Upper lobe of left lung (tissue), 6 donors: ENCODE measurements around the gene RANBP6. TPM values are rescaled to one million over a fixed set of nuclear protein-coding genes. Genes with fewer than 3 reads are reported as not detected.
A peak's percentile ranks its signal among the peaks of the same experiment; 100 is the strongest.
"Not testable (repeated sequence)": the region's sequence is repeated elsewhere in the genome, so short reads cannot be mapped to it uniquely, and the experiment has no call there.

Source experiments
- ATAC-seq, 2 donors: fragments of 200-7000 bp; cut with Tn5 transposase; one replicate each; pipeline ENCODE4 v1.9.1; 2022; ENCODE audit warnings: mild to moderate bottlenecking in 2 of 2, moderate library complexity in 2 of 2; ENCODE audit not compliant: low FRiP score in 2 of 2
- DNase-seq, 2 donors: peaks; one replicate each; pipeline ENCODE4 v3.0.0-alpha.2; 2019 to 2020
- H3K27ac ChIP-seq, 4 donors: fragments of 200-600 bp; sonication (generic); one replicate each; pipeline ENCODE4 v1.5.1; 2016 to 2019
- H3K27me3 ChIP-seq, 4 donors: fragments of 200-600 bp; sonication (generic); one replicate each; pipeline ENCODE4 v1.5.1; 2017 to 2019
- H3K36me3 ChIP-seq, 4 donors: fragments of 200-600 bp; sonication (generic); one replicate each; pipeline ENCODE4 v1.5.1; 2016 to 2019
- H3K4me1 ChIP-seq, 4 donors: fragments of 200-600 bp; sonication (generic); one replicate each; pipeline ENCODE4 v1.5.1; 2018 to 2019
- H3K4me3 ChIP-seq, 4 donors: fragments of 200-600 bp; sonication (generic); one replicate each; pipeline ENCODE4 v1.5.1; 2017 to 2019; ENCODE audit warnings: mild to moderate bottlenecking in 2 of 4, moderate library complexity in 1 of 4
- H3K9me3 ChIP-seq, 4 donors: fragments of 200-600 bp; sonication (generic); one replicate each; pipeline ENCODE4 v1.5.1; 2018 to 2019
- EP300 ChIP-seq, 4 donors: sonication (generic); formaldehyde crosslinking; IDR thresholded peaks; one replicate each; pipeline ENCODE4 v1.5.1; 2017; ENCODE audit warnings: antibody characterized with exemption in 4 of 4, control low read depth in 2 of 4
- POLR2A ChIP-seq, 4 donors: fragments of 450-650 bp; IDR thresholded peaks; one replicate each; pipeline ENCODE4 v1.5.1; 2016 to 2017; ENCODE audit warnings: antibody characterized with exemption in 4 of 4, mild to moderate bottlenecking in 2 of 4
- POLR2AphosphoS5 ChIP-seq, 2 donors: sonication (generic); formaldehyde crosslinking; IDR thresholded peaks; one replicate each; pipeline ENCODE4 v1.5.1; 2017; ENCODE audit warnings: antibody characterized with exemption in 2 of 2
- WGBS, 2 donors: methylation state at CpG; one replicate each; pipeline ENCODE4 v1.1.5; 2017 to 2018; 5-methylcytosine and 5-hydroxymethylcytosine counted together
- total RNA-seq, 6 donors: library from RNA; depleted of rRNA in 4 of 6; stranded (reverse); fragments of >200 nt in 4 of 6; gene quantifications; one replicate each; pipeline versions ENCODE4 v1.1.0 to v1.2.1, GENCODE V29; 2016 to 2021
- TF ChIP-seq, protein P1 (sequence below), 6 experiments: fragments of 450-650 bp in 4 of 6; fragments of 200-600 bp in 2 of 6; sonication (generic) in 2 of 6; IDR thresholded peaks; one replicate each; pipeline ENCODE4 v1.5.1; 2016 to 2019; ENCODE audit warnings: antibody characterized with exemption in 6 of 6
- donor health status: DM: no; HTN: no; CAD: no; lungs with moderate emphysema.
- donor health status: DM: no; HTN: yes; CAD: no; lungs with severe emphysema.

The RANBP6 gene
- total RNA-seq, 6 donors from 2014 or later: 6.4 to 19.8 (median 12.6) TPM

- 32 to 38% methylated on average over 4 of the region's 4 CpGs for WGBS, 2 donors
- H3K36me3 ChIP-seq: no peaks in the 10 kb centered on the region
- ATAC-seq (peak in 1 of 2 donors; percentile 39), DNase-seq (no peak)
- H3K4me3 ChIP-seq: no peak overlapping the region
- no peak for TF ChIP-seq POLR2A (IDR thresholded peaks at IDR 0.05)
- TF ChIP-seq, protein P1, sequence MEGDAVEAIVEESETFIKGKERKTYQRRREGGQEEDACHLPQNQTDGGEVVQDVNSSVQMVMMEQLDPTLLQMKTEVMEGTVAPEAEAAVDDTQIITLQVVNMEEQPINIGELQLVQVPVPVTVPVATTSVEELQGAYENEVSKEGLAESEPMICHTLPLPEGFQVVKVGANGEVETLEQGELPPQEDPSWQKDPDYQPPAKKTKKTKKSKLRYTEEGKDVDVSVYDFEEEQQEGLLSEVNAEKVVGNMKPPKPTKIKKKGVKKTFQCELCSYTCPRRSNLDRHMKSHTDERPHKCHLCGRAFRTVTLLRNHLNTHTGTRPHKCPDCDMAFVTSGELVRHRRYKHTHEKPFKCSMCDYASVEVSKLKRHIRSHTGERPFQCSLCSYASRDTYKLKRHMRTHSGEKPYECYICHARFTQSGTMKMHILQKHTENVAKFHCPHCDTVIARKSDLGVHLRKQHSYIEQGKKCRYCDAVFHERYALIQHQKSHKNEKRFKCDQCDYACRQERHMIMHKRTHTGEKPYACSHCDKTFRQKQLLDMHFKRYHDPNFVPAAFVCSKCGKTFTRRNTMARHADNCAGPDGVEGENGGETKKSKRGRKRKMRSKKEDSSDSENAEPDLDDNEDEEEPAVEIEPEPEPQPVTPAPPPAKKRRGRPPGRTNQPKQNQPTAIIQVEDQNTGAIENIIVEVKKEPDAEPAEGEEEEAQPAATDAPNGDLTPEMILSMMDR (IDR thresholded peaks at IDR 0.05): peak; percentile 37 to 68 (median 44)
- TF ChIP-seq POLR2AphosphoS5 (IDR thresholded peaks at IDR 0.05): no peak
- no peak for TF ChIP-seq EP300 (IDR thresholded peaks at IDR 0.05)
- H3K27me3 ChIP-seq: no peaks in the 10 kb centered on the region
- no peaks in the 10 kb centered on the region for H3K4me1 ChIP-seq
- no peaks in the 10 kb centered on the region for H3K9me3 ChIP-seq
- no peak overlapping the region for H3K27ac ChIP-seq
Observed at GRCh38 chr9:6024035-6024554, 8.7 kb upstream of the RANBP6 start.

- H3K27me3 ChIP-seq, H3K9me3 ChIP-seq, H3K4me3 ChIP-seq, ATAC-seq, H3K27ac ChIP-seq, DNase-seq: not testable (repeated sequence)
- H3K36me3 ChIP-seq: peaks cover 0 to 12% (median 7%) of the 10 kb centered on the region in 4 donors
- WGBS, 2 donors: 93 to 95% methylated on average over 10 of the region's 10 CpGs
- H3K4me1 ChIP-seq: peaks cover 12 to 35% (median 19%) of the 10 kb centered on the region in 4 donors
Observed at GRCh38 chr9:6016975-6017374, 1.6 kb upstream of the RANBP6 start.

GRCh38 chr9:6014670-6015270 is 654 bp downstream of the RANBP6 start:
- ATAC-seq (peak in 1 of 2 donors; percentile 20), DNase-seq (no peak)
- Histone ChIP-seq H3K4me3 (peak overlapping the region; percentile 69 to 84 (median 82)), H3K9me3 (no peaks in the 10 kb centered on the region), H3K4me1 (peaks cover 12 to 39% (median 19%) of the 10 kb centered on the region in 4 donors), H3K27ac (peak overlapping the region; percentile 86 to 91 (median 89)), H3K36me3 (peaks cover 0 to 12% (median 7%) of the 10 kb centered on the region in 4 donors), H3K27me3 (no peaks in the 10 kb centered on the region)
- 29 to 31% methylated on average over 9 of the region's 9 CpGs for WGBS, 2 donors
- no peak for TF ChIP-seq POLR2A (IDR thresholded peaks at IDR 0.05)
- peak in 1 of 4 donors; percentile 14 for TF ChIP-seq EP300 (IDR thresholded peaks at IDR 0.05)
- TF ChIP-seq POLR2AphosphoS5 (IDR thresholded peaks at IDR 0.05): no peak

GRCh38 chr9:6008169-6008979 is 7.0 kb downstream of the RANBP6 start:
- H3K27me3 ChIP-seq: no peaks in the 10 kb centered on the region
- no peaks in the 10 kb centered on the region for H3K9me3 ChIP-seq
- peak overlapping the region; percentile 97 to 99 (median 98) for H3K27ac ChIP-seq
- DNase-seq (peak in 1 of 2 donors; percentile 96), ATAC-seq (peak; percentile 95 to 98)
- peak overlapping the region; percentile 86 to 96 (median 90) for H3K4me3 ChIP-seq
- 1% methylated on average over 31 to 32 of the region's 40 CpGs for WGBS, 2 donors
- peaks cover 16 to 51% (median 35%) of the 10 kb centered on the region in 4 donors for H3K4me1 ChIP-seq
- H3K36me3 ChIP-seq: peaks cover 0 to 15% (median 8%) of the 10 kb centered on the region in 4 donors
- TF ChIP-seq POLR2A (IDR thresholded peaks at IDR 0.05) (peak in 1 of 4 donors; percentile 46), POLR2AphosphoS5 (IDR thresholded peaks at IDR 0.05) (peak; percentile 66 to 67), EP300 (IDR thresholded peaks at IDR 0.05) (peak in 1 of 4 donors; percentile 10)
- TF ChIP-seq, protein P1 (IDR thresholded peaks at IDR 0.05): no peak

GRCh38 chr9:6007770-6008168 is 7.7 kb downstream of the RANBP6 start:
- 0 to 3% methylated on average over 11 to 18 of the region's 54 CpGs for WGBS, 2 donors

More at GRCh38 chr9:6007770-6008168, 7.7 kb downstream of the RANBP6 start:
- DNase-seq (peak; percentile 80 to 97), ATAC-seq (peak; percentile 82 to 89)
- peaks cover 0 to 9% (median 5%) of the 10 kb centered on the region in 4 donors for H3K36me3 ChIP-seq
- peak overlapping the region; percentile 86 to 96 (median 90) for H3K4me3 ChIP-seq
- no peaks in the 10 kb centered on the region for H3K27me3 ChIP-seq
- TF ChIP-seq, protein P1 (IDR thresholded peaks at IDR 0.05): no peak
- TF ChIP-seq EP300 (IDR thresholded peaks at IDR 0.05) (no peak), POLR2AphosphoS5 (IDR thresholded peaks at IDR 0.05) (peak in 1 of 2 donors; percentile 9), POLR2A (IDR thresholded peaks at IDR 0.05) (peak in 1 of 4 donors; percentile 34)
- no peaks in the 10 kb centered on the region for H3K9me3 ChIP-seq
- peaks cover 16 to 49% (median 34%) of the 10 kb centered on the region in 4 donors for H3K4me1 ChIP-seq
- peak overlapping the region; percentile 97 to 99 (median 98) for H3K27ac ChIP-seq
